H9 (cell line): Measurements from ENCODE around the gene RAB17. TPM values are rescaled to one million over a fixed set of nuclear protein-coding genes. Genes with fewer than 3 reads are reported as not detected.

Experiments
- DNase-seq: peaks from one replicate; pipeline ENCODE4 v3.0.0-alpha.2; 2017
- H2AFZ ChIP-seq: one replicate; pipeline ENCODE4 v1.6.1; 2013; ENCODE audit warnings: mild to moderate bottlenecking, low read length, control low read depth, moderate library complexity
- H2AK5ac ChIP-seq: 2 replicates; pipeline ENCODE4 v1.6.1; 2013; ENCODE audit warnings: low read length, control low read depth, mixed read lengths; ENCODE audit not compliant: insufficient read length
- H2BK120ac ChIP-seq: one replicate; pipeline ENCODE4 v1.6.1; 2013; ENCODE audit warnings: low read depth, mild to moderate bottlenecking, low read length, control low read depth, inconsistent platforms; ENCODE audit not compliant: poor library complexity, severe bottlenecking
- H2BK12ac ChIP-seq: 2 replicates; pipeline ENCODE4 v1.6.1; 2013; ENCODE audit warnings: low read length, control low read depth, mixed read lengths, low read depth; ENCODE audit not compliant: insufficient read length
- H2BK15ac ChIP-seq: 2 replicates; pipeline ENCODE4 v1.6.1; 2013; ENCODE audit warnings: low read depth, low read length, control low read depth
- H2BK20ac ChIP-seq: one replicate; pipeline ENCODE4 v1.6.1; 2013; ENCODE audit warnings: low read depth, mild to moderate bottlenecking, low read length, control low read depth, inconsistent platforms; ENCODE audit not compliant: poor library complexity, severe bottlenecking
- H2BK5ac ChIP-seq: 2 replicates; pipeline ENCODE4 v1.6.1; 2013; ENCODE audit warnings: low read length, control low read depth, mixed read lengths; ENCODE audit not compliant: insufficient read length
- H3K14ac ChIP-seq: 2 replicates; pipeline ENCODE4 v1.6.1; 2013; ENCODE audit warnings: low read length, control low read depth; ENCODE audit not compliant: insufficient read depth
- H3K18ac ChIP-seq: 2 replicates; pipeline ENCODE4 v1.6.1; 2013; ENCODE audit warnings: low read depth, mild to moderate bottlenecking, mixed read lengths, low read length, control low read depth; ENCODE audit not compliant: insufficient read length
- H3K23ac ChIP-seq: 2 replicates; pipeline ENCODE4 v1.6.1; 2013; ENCODE audit warnings: low read length, control low read depth, mixed read lengths, low read depth; ENCODE audit not compliant: insufficient read length
- H3K23me2 ChIP-seq: 2 replicates; pipeline ENCODE4 v1.6.1; 2013; ENCODE audit warnings: low read depth, mild to moderate bottlenecking, mixed read lengths, low read length, control low read depth; ENCODE audit not compliant: insufficient read length, poor library complexity, severe bottlenecking
- H3K27ac ChIP-seq: 2 replicates; pipeline ENCODE4 v1.5.1; 2013; ENCODE audit warnings: low read length, control low read depth, mixed read lengths, low read depth; ENCODE audit not compliant: insufficient read length
- H3K27me3 ChIP-seq: 2 replicates; pipeline ENCODE4 v1.6.1; 2013; ENCODE audit warnings: low read length, control low read depth, inconsistent platforms; ENCODE audit not compliant: insufficient read depth
- H3K4ac ChIP-seq: 2 replicates; pipeline ENCODE4 v1.6.1; 2013; ENCODE audit warnings: low read depth, mild to moderate bottlenecking, control low read depth, inconsistent platforms, low read length, moderate library complexity
- H3K4me1 ChIP-seq: 2 replicates; pipeline ENCODE4 v1.6.1; 2013; ENCODE audit warnings: low read length, control low read depth, inconsistent platforms; ENCODE audit not compliant: insufficient read depth
- H3K4me2 ChIP-seq: 2 replicates; pipeline ENCODE4 v1.6.1; 2013; ENCODE audit warnings: low read length, control low read depth, mixed read lengths; ENCODE audit not compliant: insufficient read length, insufficient read depth
- H3K56ac ChIP-seq: 2 replicates; pipeline ENCODE4 v1.6.1; 2013; ENCODE audit warnings: low read depth, mild to moderate bottlenecking, mixed read lengths, low read length, control low read depth; ENCODE audit not compliant: insufficient read length
- H3K79me1 ChIP-seq: 2 replicates; pipeline ENCODE4 v1.6.1; 2013; ENCODE audit warnings: low read depth, mild to moderate bottlenecking, moderate library complexity, low read length, control low read depth, inconsistent platforms; ENCODE audit not compliant: insufficient read depth, poor library complexity, severe bottlenecking
- H3K79me2 ChIP-seq: 2 replicates; pipeline ENCODE4 v1.6.1; 2013; ENCODE audit warnings: low read length, control low read depth, inconsistent platforms; ENCODE audit not compliant: insufficient read depth
- H3K9ac ChIP-seq: 2 replicates; pipeline ENCODE4 v1.6.1; 2013; ENCODE audit warnings: low read length, control low read depth, mixed read lengths; ENCODE audit not compliant: insufficient read length; ENCODE audit errors: extremely low read depth
- H3K9me3 ChIP-seq: one replicate; pipeline ENCODE4 v1.6.1; 2013; ENCODE audit warnings: low read depth, low read length, inconsistent platforms; ENCODE audit not compliant: control insufficient read depth
- H3T11ph ChIP-seq: one replicate; pipeline ENCODE4 v1.6.1; 2013; ENCODE audit warnings: mild to moderate bottlenecking, low read length, control low read depth, inconsistent platforms
- H4K20me1 ChIP-seq: one replicate; pipeline ENCODE4 v1.6.1; 2013; ENCODE audit not compliant: control insufficient read depth, insufficient read length, insufficient read depth
- H4K5ac ChIP-seq: 2 replicates; pipeline ENCODE4 v1.6.1; 2013; ENCODE audit warnings: low read depth, mild to moderate bottlenecking, mixed read lengths, low read length, control low read depth; ENCODE audit not compliant: insufficient read length
- H4K8ac ChIP-seq: replicated peaks from 2 replicates; pipeline ENCODE4 v1.6.1; 2013; ENCODE audit warnings: low read length, control low read depth, mixed read lengths, low read depth; ENCODE audit not compliant: insufficient read length
- H4K91ac ChIP-seq: 2 replicates; pipeline ENCODE4 v1.6.1; 2013; ENCODE audit warnings: low read depth, mild to moderate bottlenecking, moderate library complexity, mixed read lengths, low read length, control low read depth; ENCODE audit not compliant: insufficient read length
- H3K27ac Mint-ChIP-seq, 3 experiments: 2 replicates in 2 of 3; 3 replicates in 1 of 3; pipeline ENCODE4 v1.8.0; 2020 to 2021; ENCODE audit warnings: mixed read lengths in 3 of 3, mild to moderate bottlenecking in 1 of 3, moderate library complexity in 1 of 3
- H3K27me3 Mint-ChIP-seq: 2 replicates; pipeline ENCODE4 v1.8.0; 2021; ENCODE audit warnings: low read depth, mild to moderate bottlenecking, moderate library complexity, mixed read lengths
- H3K36me3 Mint-ChIP-seq, 3 experiments: 2 replicates in 2 of 3; 3 replicates in 1 of 3; pipeline ENCODE4 v1.8.0; 2020 to 2021; ENCODE audit warnings: low read depth in 3 of 3, mixed read lengths in 3 of 3; ENCODE audit not compliant: insufficient read depth in 1 of 3
- H3K4me1 Mint-ChIP-seq, 2 experiments: 2 replicates each; pipeline ENCODE4 v1.8.0; 2020; ENCODE audit warnings: mixed read lengths in 2 of 2
- H3K4me3 Mint-ChIP-seq, 2 experiments: 2 replicates in 1 of 2; 3 replicates in 1 of 2; pipeline ENCODE4 v1.8.0; 2020 to 2021; ENCODE audit warnings: mild to moderate bottlenecking in 2 of 2, mixed read lengths in 2 of 2, moderate library complexity in 1 of 2
- H3K9me3 Mint-ChIP-seq, 2 experiments: 2 replicates in 1 of 2; 3 replicates in 1 of 2; pipeline ENCODE4 v1.8.0; 2020; ENCODE audit warnings: mild to moderate bottlenecking in 2 of 2, mixed read lengths in 2 of 2, moderate library complexity in 1 of 2
- WGBS: extraction: QIAGEN DNeasy Blood & Tissue Kit; methylation state at CpG from one replicate; pipeline ENCODE4 v1.1.7; 2013; ENCODE audit warnings: missing lambda C conversion rate, low lambda C conversion rate, mixed read lengths; ENCODE audit not compliant: insufficient read length; ENCODE audit errors: extremely low coverage; 5-methylcytosine and 5-hydroxymethylcytosine counted together
- total RNA-seq: library from RNA; stranded (reverse); gene quantifications from 2 replicates; pipeline ENCODE4 v1.2.1, GENCODE V29; 2021
- TF ChIP-seq, protein P1 (sequence below): fragments of 200-600 bp; sonication (generic); conservative IDR thresholded peaks from 3 replicates; pipeline ENCODE4 v1.8.0; 2021; ENCODE audit warnings: antibody characterized with exemption, mild to moderate bottlenecking

RAB17 gene
- total RNA-seq, 1 experiment from 2014 or later: 31.9 TPM

DNA sequence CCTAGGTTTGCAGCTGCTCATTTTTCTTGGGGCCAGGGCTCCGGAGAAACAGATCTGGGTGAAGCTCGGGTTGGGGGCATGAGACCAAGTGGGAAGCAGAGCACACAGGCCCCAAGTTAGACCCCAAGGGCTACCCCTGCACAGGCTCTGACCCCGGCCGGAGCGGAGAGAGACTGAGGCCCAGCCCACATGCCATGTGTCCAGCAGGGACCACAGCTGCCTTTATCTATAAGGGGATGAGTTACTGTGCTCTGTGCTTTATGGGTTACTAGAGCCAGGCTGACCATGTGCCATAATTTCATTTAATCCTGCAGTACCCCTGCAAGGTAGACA, 54.5 kb downstream of the RAB17 start:
- no peak overlapping the region for H3K18ac ChIP-seq
- no peak overlapping the region for H3K4me3 Mint-ChIP-seq
- H3K36me3 Mint-ChIP-seq: no peaks in the 10 kb centered on the region
- no peak overlapping the region for H3K23ac ChIP-seq
- H3K4me1 Mint-ChIP-seq: peaks cover 9 to 16% of the 10 kb centered on the region in 2 experiments
- H4K20me1 ChIP-seq: no peaks in the 10 kb centered on the region
- no peak overlapping the region for H2BK15ac ChIP-seq
- no peak overlapping the region for H2BK5ac ChIP-seq
- no peak overlapping the region for H4K5ac ChIP-seq
- no peak overlapping the region for H3K4me2 ChIP-seq
- no peak overlapping the region for H3K56ac ChIP-seq
- TF ChIP-seq, protein P1, sequence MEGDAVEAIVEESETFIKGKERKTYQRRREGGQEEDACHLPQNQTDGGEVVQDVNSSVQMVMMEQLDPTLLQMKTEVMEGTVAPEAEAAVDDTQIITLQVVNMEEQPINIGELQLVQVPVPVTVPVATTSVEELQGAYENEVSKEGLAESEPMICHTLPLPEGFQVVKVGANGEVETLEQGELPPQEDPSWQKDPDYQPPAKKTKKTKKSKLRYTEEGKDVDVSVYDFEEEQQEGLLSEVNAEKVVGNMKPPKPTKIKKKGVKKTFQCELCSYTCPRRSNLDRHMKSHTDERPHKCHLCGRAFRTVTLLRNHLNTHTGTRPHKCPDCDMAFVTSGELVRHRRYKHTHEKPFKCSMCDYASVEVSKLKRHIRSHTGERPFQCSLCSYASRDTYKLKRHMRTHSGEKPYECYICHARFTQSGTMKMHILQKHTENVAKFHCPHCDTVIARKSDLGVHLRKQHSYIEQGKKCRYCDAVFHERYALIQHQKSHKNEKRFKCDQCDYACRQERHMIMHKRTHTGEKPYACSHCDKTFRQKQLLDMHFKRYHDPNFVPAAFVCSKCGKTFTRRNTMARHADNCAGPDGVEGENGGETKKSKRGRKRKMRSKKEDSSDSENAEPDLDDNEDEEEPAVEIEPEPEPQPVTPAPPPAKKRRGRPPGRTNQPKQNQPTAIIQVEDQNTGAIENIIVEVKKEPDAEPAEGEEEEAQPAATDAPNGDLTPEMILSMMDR: no peak
- no peak overlapping the region for H2AFZ ChIP-seq
- no peak overlapping the region for H2BK120ac ChIP-seq
- no peaks in the 10 kb centered on the region for H3K27me3 ChIP-seq
- no peaks in the 10 kb centered on the region for H3K4me1 ChIP-seq
- no peaks in the 10 kb centered on the region for H3K79me1 ChIP-seq
- no peak overlapping the region for H2BK12ac ChIP-seq
- H4K91ac ChIP-seq: no peak overlapping the region
- H3K27ac ChIP-seq: no peak overlapping the region
- no peak overlapping the region for H2AK5ac ChIP-seq
- H3K9ac ChIP-seq: no peak overlapping the region
- H3K23me2 ChIP-seq: peaks cover 2% of the 10 kb centered on the region
- no CpG with 5 or more reads among the region's 5 CpGs for WGBS
- H2BK20ac ChIP-seq: no peak overlapping the region
- no peak overlapping the region for H4K8ac ChIP-seq
- H3K79me2 ChIP-seq: no peaks in the 10 kb centered on the region
- no peaks in the 10 kb centered on the region; a peak in 1 of 5 replicates for H3K9me3 Mint-ChIP-seq
- no peak overlapping the region for H3K4ac ChIP-seq
- H3K14ac ChIP-seq: no peak overlapping the region
- H3T11ph ChIP-seq: no peak overlapping the region
- no peaks in the 10 kb centered on the region for H3K9me3 ChIP-seq
- peaks cover 14% of the 10 kb centered on the region for H3K27me3 Mint-ChIP-seq
- no peak overlapping the region for H3K27ac Mint-ChIP-seq
- no peak for DNase-seq
